ENCODE measurements around the gene CATSPERE.

DNA sequence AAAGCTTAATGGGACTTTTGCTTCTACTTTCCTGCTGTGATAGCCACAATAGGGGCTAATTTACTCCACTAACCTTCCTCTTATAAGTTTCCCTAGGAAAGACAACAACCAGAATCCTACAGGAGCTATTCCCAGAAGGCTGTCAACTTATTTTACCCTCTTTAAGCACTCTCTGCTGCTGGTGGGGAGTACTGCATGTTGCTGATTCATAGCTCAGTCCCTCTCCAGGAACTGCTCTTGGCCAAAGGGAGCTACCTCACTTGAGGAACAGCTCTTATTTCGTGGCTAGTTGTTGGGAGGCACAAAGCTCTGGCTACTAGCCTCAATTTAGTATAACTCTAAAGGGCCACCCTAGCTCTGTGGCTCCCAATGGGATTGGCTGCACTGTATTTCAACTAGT is 46.5 kb upstream of the CATSPERE start:
- TF ChIP-seq, protein P1, sequence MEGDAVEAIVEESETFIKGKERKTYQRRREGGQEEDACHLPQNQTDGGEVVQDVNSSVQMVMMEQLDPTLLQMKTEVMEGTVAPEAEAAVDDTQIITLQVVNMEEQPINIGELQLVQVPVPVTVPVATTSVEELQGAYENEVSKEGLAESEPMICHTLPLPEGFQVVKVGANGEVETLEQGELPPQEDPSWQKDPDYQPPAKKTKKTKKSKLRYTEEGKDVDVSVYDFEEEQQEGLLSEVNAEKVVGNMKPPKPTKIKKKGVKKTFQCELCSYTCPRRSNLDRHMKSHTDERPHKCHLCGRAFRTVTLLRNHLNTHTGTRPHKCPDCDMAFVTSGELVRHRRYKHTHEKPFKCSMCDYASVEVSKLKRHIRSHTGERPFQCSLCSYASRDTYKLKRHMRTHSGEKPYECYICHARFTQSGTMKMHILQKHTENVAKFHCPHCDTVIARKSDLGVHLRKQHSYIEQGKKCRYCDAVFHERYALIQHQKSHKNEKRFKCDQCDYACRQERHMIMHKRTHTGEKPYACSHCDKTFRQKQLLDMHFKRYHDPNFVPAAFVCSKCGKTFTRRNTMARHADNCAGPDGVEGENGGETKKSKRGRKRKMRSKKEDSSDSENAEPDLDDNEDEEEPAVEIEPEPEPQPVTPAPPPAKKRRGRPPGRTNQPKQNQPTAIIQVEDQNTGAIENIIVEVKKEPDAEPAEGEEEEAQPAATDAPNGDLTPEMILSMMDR (IDR thresholded peaks at IDR 0.05) = no peak
- no peak for TF ChIP-seq ZFX (IDR thresholded peaks at IDR 0.05; ENCODE audit: borderline replicate concordance)

Data from 22Rv1 (cell line).